IPS-18c (cell line): ENCODE data around the gene FAHD1.
"Not testable (repeated sequence)": the region's sequence is repeated elsewhere in the genome, so short reads cannot be mapped to it uniquely, and the experiment has no call there.

ENCODE experiments used
- H3K4me3 ChIP-seq: 2 replicates; pipeline ENCODE4 v1.7.0; 2013; ENCODE audit warnings: low read depth, mild to moderate bottlenecking, low read length, moderate library complexity; ENCODE audit not compliant: insufficient read depth
- H3K9me3 ChIP-seq: one replicate; pipeline ENCODE4 v1.6.1; 2013; ENCODE audit warnings: mild to moderate bottlenecking, low read length, moderate library complexity; ENCODE audit not compliant: control insufficient read depth, insufficient read depth

FAHD1 gene

GRCh38 chr16:1787322-1788094, 39.5 kb upstream of the FAHD1 start:
- peaks cover 4% of the 10 kb centered on the region for H3K9me3 ChIP-seq
- H3K4me3 ChIP-seq = no peak overlapping the region

DNA sequence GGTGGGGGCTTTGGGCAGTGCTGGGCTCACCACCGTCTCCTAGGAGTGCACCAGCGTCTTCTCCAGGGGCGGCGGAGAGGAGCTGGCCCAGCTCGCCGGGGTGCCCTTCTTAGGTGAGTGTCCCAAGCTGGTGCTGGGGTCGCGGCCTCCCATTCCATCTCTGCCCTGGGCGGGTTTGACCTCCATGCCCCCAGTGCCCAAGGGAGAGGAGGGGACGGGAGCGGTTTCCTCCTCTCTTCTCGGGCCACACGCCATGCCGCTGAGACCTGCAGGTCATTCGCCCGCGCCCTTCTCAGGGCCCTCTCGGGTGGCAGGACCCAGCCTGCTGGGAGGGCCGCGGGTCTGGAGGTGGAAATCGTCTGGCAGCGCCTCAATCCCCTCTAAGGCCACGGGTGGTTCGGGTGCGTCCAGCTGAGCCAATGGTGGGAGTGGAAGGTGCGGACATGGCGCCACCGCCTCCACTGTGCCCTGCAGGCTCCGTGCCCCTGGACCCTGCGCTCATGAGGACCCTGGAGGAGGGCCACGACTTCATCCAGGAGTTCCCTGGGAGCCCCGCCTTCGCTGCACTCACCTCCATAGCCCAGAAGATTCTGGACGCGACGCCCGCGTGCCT, 38.8 kb upstream of the FAHD1 start:
- peaks cover under 1% of the 10 kb centered on the region for H3K9me3 ChIP-seq

GRCh38 chr16:1788708-1789100, 38.3 kb upstream of the FAHD1 start:
- no peaks in the 10 kb centered on the region for H3K9me3 ChIP-seq
- no peak overlapping the region for H3K4me3 ChIP-seq

More for the DNA sequence above, 38.8 kb upstream of the FAHD1 start:
- H3K4me3 ChIP-seq = no peak overlapping the region

GRCh38 chr16:1789643-1790045, 37.4 kb upstream of the FAHD1 start:
- Histone ChIP-seq H3K4me3 (no peak overlapping the region), H3K9me3 (no peaks in the 10 kb centered on the region)

DNA sequence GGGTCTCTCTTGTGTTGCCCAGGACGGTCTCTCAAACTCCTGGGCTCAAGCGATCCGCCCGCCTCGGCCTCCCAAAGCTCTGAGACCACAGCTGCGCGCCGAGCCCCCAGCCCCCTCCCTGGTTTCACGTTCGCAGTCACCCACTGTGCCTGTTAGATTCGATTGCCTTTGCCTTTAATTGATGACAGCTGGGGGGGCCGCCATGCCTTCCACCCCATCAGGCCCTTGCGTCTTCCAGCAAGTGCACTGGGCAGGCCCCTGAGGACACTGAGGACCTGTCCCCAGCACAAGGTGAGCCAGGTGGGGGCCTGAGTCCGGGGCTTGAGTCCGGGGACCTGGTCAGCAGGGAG, 36.8 kb upstream of the FAHD1 start:
- H3K4me3 ChIP-seq = no peak overlapping the region
- H3K9me3 ChIP-seq = no peaks in the 10 kb centered on the region

- Histone ChIP-seq H3K9me3 (no peaks in the 10 kb centered on the region), H3K4me3 (no peak overlapping the region)
Observed at GRCh38 chr16:1790611-1791255, 36.3 kb upstream of the FAHD1 start.

DNA sequence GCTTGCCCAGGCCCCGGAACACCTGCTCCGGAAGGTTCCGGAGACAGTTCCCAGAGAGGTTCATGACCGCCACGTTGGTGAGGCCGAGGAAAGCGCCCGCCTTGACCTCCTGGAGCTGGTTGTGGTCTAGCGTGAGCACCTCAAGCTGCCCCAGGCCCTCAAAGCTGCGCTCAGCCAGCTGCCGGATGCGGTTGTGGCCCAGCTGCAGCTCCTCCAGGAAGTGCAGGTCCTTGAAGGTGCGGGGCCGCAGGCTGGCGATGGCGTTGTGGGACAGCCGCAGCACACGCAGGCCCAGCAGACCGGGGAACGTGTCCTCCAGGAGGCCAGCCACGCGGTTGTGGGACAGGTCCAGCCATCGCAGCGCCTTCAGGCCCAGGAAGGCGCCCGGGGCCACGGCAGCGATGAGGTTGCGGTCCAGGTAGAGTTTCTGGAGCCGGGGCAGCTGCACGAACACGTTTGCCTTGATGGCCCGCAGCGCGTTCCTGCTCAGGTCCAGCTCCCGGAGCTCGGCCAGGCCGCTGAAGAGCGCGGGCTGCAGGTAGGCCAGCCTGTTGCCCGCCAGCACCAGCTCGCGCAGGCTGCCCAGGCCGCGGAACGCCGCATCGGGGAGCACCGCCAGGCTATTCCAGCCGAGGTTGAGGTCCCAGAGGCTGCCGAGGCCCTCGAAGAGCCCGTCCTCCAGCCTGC, 35.6 kb upstream of the FAHD1 start:
- Histone ChIP-seq H3K9me3 (no peaks in the 10 kb centered on the region), H3K4me3 (no peak overlapping the region)

- H3K4me3 ChIP-seq = no peak overlapping the region
- no peaks in the 10 kb centered on the region for H3K9me3 ChIP-seq
Observed at GRCh38 chr16:1791943-1792812, 34.8 kb upstream of the FAHD1 start.

- Histone ChIP-seq H3K9me3 (no peaks in the 10 kb centered on the region), H3K4me3 (no peak overlapping the region)
Observed at GRCh38 chr16:1792836-1793577, 34.0 kb upstream of the FAHD1 start.

DNA sequence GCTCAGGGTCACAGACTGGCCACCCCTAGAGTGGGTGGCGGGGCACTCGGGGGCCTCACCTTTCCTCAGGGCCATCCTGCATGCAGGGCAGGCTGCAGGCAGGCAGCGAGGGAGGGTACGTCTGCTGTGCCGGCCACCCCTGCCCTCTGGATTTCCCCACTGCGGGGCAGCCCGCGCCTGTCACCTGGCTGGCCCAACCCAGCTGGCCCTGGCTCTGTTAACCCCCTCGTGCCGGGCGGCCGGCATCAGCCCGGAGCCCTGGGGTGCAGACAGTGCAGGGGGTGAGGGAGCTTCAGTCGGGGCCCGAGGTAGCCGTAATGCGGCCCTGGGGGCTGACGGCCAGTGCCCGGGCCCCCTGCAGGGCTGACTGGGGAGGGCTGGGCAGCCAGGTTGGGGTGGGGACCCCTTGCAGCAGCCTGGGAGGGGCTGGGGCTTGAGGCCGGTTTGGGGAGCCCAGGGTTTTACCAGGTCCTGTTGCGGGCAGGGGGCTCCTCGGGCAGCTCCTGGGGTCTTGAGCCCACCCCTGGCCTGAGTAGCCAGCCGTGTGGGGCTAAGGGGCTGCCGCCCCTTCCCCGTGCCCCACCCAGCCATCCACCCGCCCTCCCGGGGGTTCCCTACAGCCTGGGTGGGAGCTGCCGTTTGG, 33.3 kb upstream of the FAHD1 start, which contains the start of gene IGFALS:
Gene IGFALS (minus strand): TSS at position 128 of the 643 bp plus-strand sequence. CDS start 53 bp downstream, at position 75.
- peaks cover 3% of the 10 kb centered on the region for H3K9me3 ChIP-seq
- H3K4me3 ChIP-seq = no peak within 1 kb of the TSS

- peaks cover 3% of the 10 kb centered on the region for H3K9me3 ChIP-seq
- no peak overlapping the region for H3K4me3 ChIP-seq
Observed at GRCh38 chr16:1794221-1794871, 32.7 kb upstream of the FAHD1 start.

DNA sequence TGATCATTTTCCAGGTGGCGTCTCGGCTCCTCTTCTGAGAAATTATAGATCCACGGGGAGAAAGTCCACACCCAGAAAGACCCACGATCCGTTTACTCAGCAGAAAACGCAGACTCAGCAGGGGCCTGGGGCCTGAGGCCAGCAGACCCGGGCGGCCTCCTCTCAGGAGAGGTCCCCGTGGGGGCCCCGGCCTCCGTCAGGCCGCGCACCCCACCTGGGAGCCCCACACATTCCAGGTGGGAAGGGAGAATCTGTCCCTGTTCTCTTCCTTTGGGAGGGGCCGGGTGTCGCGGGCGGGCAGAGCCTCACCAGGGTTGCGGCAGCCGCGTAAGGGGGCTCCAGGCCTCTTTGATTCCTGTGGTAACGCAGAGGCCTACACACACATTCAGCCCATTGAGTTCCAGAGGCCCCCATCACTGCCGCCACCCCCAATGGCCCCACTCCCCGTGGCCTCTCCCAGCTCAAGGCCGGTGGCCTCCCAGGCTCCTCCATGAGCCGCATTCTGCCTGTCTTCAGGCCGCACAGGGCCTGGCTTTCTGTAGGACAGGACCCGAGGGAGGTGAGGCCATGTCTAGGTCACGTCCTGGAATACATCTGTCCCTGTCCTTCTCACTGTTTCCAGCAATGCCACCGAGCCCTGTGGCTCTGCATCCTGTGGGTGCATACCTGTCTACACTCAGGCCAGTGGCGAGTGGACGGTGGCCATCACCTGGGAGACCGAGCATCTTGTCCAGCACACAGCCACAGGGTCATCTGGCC, 31.9 kb upstream of the FAHD1 start:
- Histone ChIP-seq H3K9me3 (peaks cover 3% of the 10 kb centered on the region), H3K4me3 (no peak overlapping the region)

- H3K4me3 ChIP-seq, H3K9me3 ChIP-seq: not testable (repeated sequence)
Observed at GRCh38 chr16:1799263-1799662, 27.7 kb upstream of the FAHD1 start.

DNA sequence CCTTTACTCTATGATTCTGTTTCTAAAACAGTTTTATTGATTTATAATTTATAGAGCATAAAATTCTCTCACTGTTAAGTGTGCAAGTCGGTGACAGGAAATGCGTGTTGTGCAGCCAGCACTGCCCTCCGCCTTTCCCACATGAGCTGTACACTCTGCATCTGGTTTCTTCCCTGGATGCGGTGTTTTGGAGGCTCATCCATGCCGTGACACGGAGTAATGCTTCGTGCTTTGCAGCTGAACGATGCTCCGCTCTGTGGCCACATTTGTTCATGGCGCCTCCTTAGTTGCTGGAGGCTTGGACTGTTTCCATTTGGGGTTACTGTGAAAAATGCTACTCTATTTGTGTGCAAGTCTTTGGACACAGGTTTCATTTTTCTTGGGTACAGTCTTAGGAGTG, 26.3 kb upstream of the FAHD1 start:
- Histone ChIP-seq H3K9me3 (peaks cover 5% of the 10 kb centered on the region), H3K4me3 (no peak overlapping the region)

- H3K4me3 ChIP-seq = no peak overlapping the region
- peaks cover 4% of the 10 kb centered on the region for H3K9me3 ChIP-seq
Observed at GRCh38 chr16:1807626-1808025, 19.4 kb upstream of the FAHD1 start.
